BJ (cell line): ENCODE results near the gene KCNT2. TPM values are rescaled to one million over a fixed set of nuclear protein-coding genes. Genes with fewer than 3 reads are reported as not detected.

Source experiments
- CTCF ChIA-PET: fragments of 350-600 bp; formaldehyde crosslinking; extraction: SDS; loops from one replicate; lab custom pipeline; 2021; ENCODE audit warnings: antibody characterized with exemption, inconsistent platforms; lab: Yijun Ruan, JAX
- POLR2A ChIA-PET: fragments of 300-600 bp; sonication (Branson Sonifier 250); formaldehyde crosslinking; extraction: SDS; loops from one replicate; lab custom pipeline; 2021; ENCODE audit warnings: antibody characterized with exemption; lab: Charles Lee
- DNase-seq: peaks from one replicate; pipeline ENCODE4 v3.0.0-alpha.2; 2011; ENCODE audit warnings: low read depth
- H3K27me3 ChIP-seq: 2 replicates; pipeline ENCODE4 v1.6.0; 2011; ENCODE audit warnings: low read length; ENCODE audit not compliant: control insufficient read depth, insufficient read depth
- H3K36me3 ChIP-seq: 2 replicates; pipeline ENCODE4 v1.5.1; 2011; ENCODE audit warnings: low read length; ENCODE audit not compliant: control insufficient read depth, insufficient read depth
- H3K4me3 ChIP-seq: 2 replicates; pipeline ENCODE4 v1.5.1; 2011; ENCODE audit warnings: low read depth, mild to moderate bottlenecking, control low read depth, low read length
- CTCF ChIP-seq: IDR thresholded peaks from 2 replicates; pipeline ENCODE4 v1.5.1; 2011; ENCODE audit warnings: low read depth, mild to moderate bottlenecking, control low read depth, inconsistent platforms, low read length, moderate library complexity; ENCODE audit not compliant: insufficient read depth
- polyA plus RNA-seq: library from polyadenylated mRNA; depleted of rRNA; stranded (reverse); fragments of >200 nt; gene quantifications from 2 replicates; pipeline ENCODE4 v1.2.3, GENCODE V29; 2011

Gene KCNT2
- polyA plus RNA-seq, 1 experiment, result 0.66 TPM

- H3K4me3 ChIP-seq, result no peak overlapping the region
- no peak for TF ChIP-seq CTCF
- no peaks in the 10 kb centered on the region for H3K27me3 ChIP-seq
- POLR2A ChIA-PET, result no interaction called here
- DNase-seq, result no peak
- H3K36me3 ChIP-seq, result no peaks in the 10 kb centered on the region
- CTCF ChIA-PET, result no interaction called here
Measured at GRCh38 chr1:196445775-196446174, 162.5 kb downstream of the KCNT2 start.

- Histone ChIP-seq H3K4me3 (no peak overlapping the region), H3K36me3 (no peaks in the 10 kb centered on the region), H3K27me3 (no peaks in the 10 kb centered on the region)
- DNase-seq, result no peak
- no peak for TF ChIP-seq CTCF
- POLR2A ChIA-PET, result no interaction called here
- CTCF ChIA-PET, result no interaction called here
Measured at GRCh38 chr1:196444634-196445033, 163.6 kb downstream of the KCNT2 start.

- TF ChIP-seq CTCF, result no peak
- Histone ChIP-seq H3K27me3 (no peaks in the 10 kb centered on the region), H3K4me3 (no peak overlapping the region), H3K36me3 (no peaks in the 10 kb centered on the region)
- DNase-seq, result no peak
- ChIA-PET POLR2A (no interaction called here), CTCF (interaction anchor here (0.7 kb wide), 1 partner anchor 9 kb away, joined by 4 read pairs; no protein-coding TSS in a partner anchor)
Measured at GRCh38 chr1:196442366-196442765, 165.9 kb downstream of the KCNT2 start.

GRCh38 chr1:196440711-196441110 is 167.5 kb downstream of the KCNT2 start:
- Histone ChIP-seq H3K27me3 (no peaks in the 10 kb centered on the region), H3K36me3 (no peaks in the 10 kb centered on the region), H3K4me3 (no peak overlapping the region)
- TF ChIP-seq CTCF, result no peak
- POLR2A ChIA-PET, result no interaction called here
- no peak for DNase-seq
- CTCF ChIA-PET, result no interaction called here

- ChIA-PET CTCF (no interaction called here), POLR2A (no interaction called here)
- TF ChIP-seq CTCF, result no peak
- Histone ChIP-seq H3K36me3 (no peaks in the 10 kb centered on the region), H3K4me3 (no peak overlapping the region), H3K27me3 (no peaks in the 10 kb centered on the region)
- no peak for DNase-seq
Measured at GRCh38 chr1:196438329-196438728, 169.9 kb downstream of the KCNT2 start.
